Articular chondrocyte of knee joint (primary cell): ENCODE measurements around the gene SMAD5. TPM values are rescaled to one million over a fixed set of nuclear protein-coding genes. Genes with fewer than 3 reads are reported as not detected.

Experiments
- small RNA-seq: library from RNA; depleted of rRNA; stranded (forward); fragments of <200 nt; gene quantifications from one replicate; pipeline ENCODE3, GENCODE V24; 2012
- total RNA-seq: library from RNA; depleted of rRNA; stranded (reverse); fragments of >200 nt; gene quantifications from 2 replicates; pipeline ENCODE4 v1.2.3, GENCODE V29; 2012

The SMAD5 gene
- total RNA-seq, result 76.0 and 80.4 TPM in 2 replicates

GRCh38 chr5:136132557-136133221 is at the start of gene SMAD5:
SMAD5 (plus strand) TSS chr5:136132845; CDS start chr5:136153761, 20,916 bp downstream.

GRCh38 chr5:136192526-136193321 is 60.1 kb downstream of the SMAD5 start, which contains the start of gene SMIM32:
SMIM32 (minus strand) TSS chr5:136193162; CDS start chr5:136192524, 638 bp downstream.

Small RNA genes within 50 kb of the gene (small RNA-seq; reads per million reads assigned to genes)
- gene RF02173, result not detected
- gene RF02175, result not detected
- not detected for gene RF02176

Other genes starting within 250 kb of the SMAD5 start
- gene IL9, start 237.0 kb upstream of the SMAD5 start, total RNA-seq, result not detected in 2 replicates
- not detected in 2 replicates for gene LECT2, start 177.9 kb upstream of the SMAD5 start, total RNA-seq
- gene TGFBI, start 103.9 kb upstream of the SMAD5 start, total RNA-seq, result 1,753 and 2,703 TPM in 2 replicates
- gene SMIM32, start 60.3 kb downstream of the SMAD5 start, total RNA-seq, result not detected in 2 replicates
- not detected in 2 replicates for gene TRPC7, start 232.7 kb downstream of the SMAD5 start, total RNA-seq